ENCODE results near the gene REXO1.
"Not testable (repeated sequence)": the region's sequence is repeated elsewhere in the genome, so short reads cannot be mapped to it uniquely, and the experiment has no call there.

Gene REXO1, protein sequence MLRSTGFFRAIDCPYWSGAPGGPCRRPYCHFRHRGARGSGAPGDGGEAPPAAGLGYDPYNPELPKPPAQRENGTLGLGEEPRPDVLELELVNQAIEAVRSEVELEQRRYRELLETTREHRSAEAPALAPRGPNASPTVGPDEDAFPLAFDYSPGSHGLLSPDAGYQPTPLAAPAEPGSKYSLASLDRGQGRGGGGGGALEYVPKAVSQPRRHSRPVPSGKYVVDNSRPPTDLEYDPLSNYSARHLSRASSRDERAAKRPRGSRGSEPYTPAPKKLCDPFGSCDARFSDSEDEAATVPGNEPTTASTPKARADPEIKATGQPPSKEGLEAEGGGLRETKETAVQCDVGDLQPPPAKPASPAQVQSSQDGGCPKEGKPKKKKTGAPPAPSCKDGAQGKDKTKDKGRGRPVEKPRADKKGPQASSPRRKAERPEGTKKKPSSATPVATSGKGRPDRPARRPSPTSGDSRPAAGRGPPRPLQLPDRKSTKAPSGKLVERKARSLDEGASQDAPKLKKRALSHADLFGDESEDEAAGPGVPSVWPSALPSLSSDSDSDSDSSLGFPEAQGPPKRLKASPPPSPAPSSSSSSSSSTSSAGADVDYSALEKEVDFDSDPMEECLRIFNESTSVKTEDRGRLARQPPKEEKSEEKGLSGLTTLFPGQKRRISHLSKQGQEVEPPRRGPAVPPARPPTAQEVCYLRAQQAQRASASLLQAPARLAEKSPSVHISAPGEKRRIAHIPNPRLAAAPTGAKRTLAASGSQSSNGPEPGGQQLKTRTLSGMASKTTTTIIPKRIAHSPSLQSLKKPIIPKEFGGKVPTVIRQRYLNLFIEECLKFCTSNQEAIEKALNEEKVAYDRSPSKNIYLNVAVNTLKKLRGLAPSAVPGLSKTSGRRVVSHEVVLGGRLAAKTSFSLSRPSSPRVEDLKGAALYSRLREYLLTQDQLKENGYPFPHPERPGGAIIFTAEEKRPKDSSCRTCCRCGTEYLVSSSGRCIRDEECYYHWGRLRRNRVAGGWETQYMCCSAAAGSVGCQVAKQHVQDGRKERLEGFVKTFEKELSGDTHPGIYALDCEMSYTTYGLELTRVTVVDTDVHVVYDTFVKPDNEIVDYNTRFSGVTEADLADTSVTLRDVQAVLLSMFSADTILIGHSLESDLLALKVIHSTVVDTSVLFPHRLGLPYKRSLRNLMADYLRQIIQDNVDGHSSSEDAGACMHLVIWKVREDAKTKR

DNA sequence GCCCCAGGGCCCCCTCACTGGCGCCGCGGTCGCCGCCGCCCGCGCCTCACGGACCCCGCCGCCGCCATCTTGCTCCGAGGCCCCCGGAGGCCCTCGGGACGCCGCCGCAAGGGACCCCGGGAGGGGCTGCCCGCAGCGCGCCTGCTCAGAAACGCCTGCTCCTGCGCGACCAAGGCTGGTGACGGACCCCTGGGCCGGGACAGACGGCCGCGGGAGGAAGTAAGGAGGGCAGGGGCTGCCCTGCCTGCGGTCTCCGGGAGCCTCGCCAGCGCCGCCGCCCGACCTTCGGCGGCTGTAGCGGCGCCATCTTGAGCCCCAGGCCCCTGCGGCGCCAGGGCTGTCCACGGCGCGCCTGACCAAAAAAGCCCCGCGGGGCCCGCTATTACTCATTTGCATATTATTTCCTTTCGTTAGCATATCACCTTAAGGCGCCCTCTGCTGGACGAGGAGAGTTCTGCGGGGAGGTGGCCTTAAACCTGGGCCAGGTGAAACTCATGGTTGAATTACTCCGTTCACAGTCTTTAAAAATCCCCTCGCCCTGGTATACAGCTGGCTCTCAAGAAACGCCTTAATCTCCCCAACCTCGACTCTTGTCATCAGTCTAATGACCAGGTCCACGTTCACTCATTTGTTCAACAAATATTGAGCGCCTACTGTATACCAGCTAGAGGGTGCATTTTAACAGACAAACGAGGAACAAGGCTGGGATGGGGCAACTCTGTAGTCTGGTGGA lies at the start of gene REXO1:
TSS of gene REXO1 (minus strand) at position 85 of the 733 bp plus-strand sequence. CDS start 125 bp downstream, outside the sequence.
- DNase-seq (ENCODE audit: low spot score) = peak; percentile 93

GRCh38 chr19:1896508-1896907 lies 48.2 kb upstream of the REXO1 start:
- no peak for DNase-seq (ENCODE audit: low spot score)

GRCh38 chr19:1893791-1894190 lies 45.5 kb upstream of the REXO1 start:
- DNase-seq (ENCODE audit: low spot score) = no peak

GRCh38 chr19:1889907-1890306 lies 41.6 kb upstream of the REXO1 start:
- no peak for DNase-seq (ENCODE audit: low spot score)

GRCh38 chr19:1888385-1888784 lies 40.1 kb upstream of the REXO1 start:
- no peak for DNase-seq (ENCODE audit: low spot score)

DNA sequence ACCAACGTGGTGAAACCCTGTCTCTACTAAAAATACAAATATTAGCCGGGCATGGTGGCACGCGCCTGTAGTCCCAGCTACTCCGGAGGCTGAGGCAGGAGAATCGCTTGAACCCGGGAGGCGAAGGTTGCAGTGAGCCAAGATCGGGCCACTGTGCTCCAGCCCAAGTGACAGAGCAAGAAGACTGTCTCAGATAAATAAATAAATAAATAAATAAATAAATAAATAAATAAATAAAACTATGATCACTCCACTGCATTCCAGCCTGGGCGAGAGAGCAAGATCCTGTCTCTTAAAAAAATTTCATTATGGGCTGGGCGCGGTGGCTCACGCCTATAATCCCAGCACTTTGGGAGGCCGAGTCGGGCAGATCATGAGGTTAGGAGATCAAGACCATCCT lies 38.1 kb upstream of the REXO1 start:
- not testable (repeated sequence) for DNase-seq (ENCODE audit: low spot score)

- peak; percentile 95 for DNase-seq (ENCODE audit: low spot score)
Observed at GRCh38 chr19:1885398-1886119, 37.3 kb upstream of the REXO1 start, which contains the start of gene ABHD17A. TSS of gene ABHD17A (minus strand) at chr19:1885496. CDS start at chr19:1881566, 3,930 bp downstream.

DNA sequence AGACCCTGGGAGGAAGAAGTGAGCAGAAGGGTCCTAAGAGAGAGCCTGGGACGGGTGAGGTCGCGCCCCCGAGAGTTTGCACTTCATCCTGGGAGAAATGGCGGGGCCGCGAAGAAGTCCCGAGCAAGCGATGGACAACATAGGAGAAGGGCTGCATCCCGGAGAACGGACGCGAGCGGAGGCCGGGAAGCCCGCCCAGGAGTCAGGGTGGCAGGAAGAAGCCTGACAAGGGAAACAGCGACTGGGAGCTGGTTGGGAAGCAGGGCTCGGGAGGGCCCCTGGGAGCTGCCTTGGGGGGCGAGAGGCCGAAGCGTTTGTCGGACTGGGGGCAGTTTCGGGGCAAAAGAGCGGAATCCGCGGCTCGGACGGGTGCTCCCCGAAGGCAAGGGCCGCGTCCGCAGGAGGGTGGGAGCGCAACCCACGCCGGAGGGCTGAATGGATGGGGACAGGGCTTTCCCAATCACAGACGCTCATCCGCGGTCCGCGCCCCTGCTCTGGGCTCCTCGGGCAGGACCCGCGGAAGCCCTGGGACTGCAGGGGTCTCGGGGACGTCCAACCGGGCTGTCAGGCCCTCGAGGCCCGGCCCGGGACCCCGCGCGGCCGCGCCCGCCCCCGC lies 36.5 kb upstream of the REXO1 start:
- no peak for DNase-seq (ENCODE audit: low spot score)

GRCh38 chr19:1884291-1884718 lies 36.0 kb upstream of the REXO1 start:
- DNase-seq (ENCODE audit: low spot score) = no peak

GRCh38 chr19:1883784-1884183 lies 35.5 kb upstream of the REXO1 start:
- no peak for DNase-seq (ENCODE audit: low spot score)

- DNase-seq (ENCODE audit: low spot score) = no peak
Observed at GRCh38 chr19:1882786-1883692, 34.8 kb upstream of the REXO1 start.

- DNase-seq (ENCODE audit: low spot score) = peak; percentile 74
Observed at GRCh38 chr19:1882089-1882785, 34.0 kb upstream of the REXO1 start.

- not testable (repeated sequence) for DNase-seq (ENCODE audit: low spot score)
Observed at GRCh38 chr19:1881393-1882088, 33.3 kb upstream of the REXO1 start.

GRCh38 chr19:1880611-1881392 lies 32.5 kb upstream of the REXO1 start:
- no peak for DNase-seq (ENCODE audit: low spot score)

DNA sequence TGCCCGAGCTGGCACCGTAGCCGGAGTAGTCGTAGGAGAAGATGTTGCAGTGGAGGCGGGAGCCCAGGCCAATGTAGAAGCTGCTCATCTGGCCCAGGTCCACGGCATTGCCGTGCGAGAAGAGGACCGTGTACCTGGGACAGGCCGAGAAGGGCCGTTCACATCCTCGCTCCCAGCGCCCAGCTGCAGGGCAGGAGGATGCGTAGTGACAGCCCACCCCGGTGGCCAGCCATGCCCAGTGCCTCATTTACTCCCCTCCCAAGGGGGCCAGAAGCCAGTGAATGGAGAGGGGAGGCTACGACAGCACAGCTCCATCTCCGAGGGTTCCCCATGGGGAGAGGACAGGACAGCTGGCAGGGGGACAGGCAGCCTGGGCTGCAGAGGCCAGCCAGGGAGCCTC lies 31.7 kb upstream of the REXO1 start:
- DNase-seq (ENCODE audit: low spot score) = not testable (repeated sequence)

DNA sequence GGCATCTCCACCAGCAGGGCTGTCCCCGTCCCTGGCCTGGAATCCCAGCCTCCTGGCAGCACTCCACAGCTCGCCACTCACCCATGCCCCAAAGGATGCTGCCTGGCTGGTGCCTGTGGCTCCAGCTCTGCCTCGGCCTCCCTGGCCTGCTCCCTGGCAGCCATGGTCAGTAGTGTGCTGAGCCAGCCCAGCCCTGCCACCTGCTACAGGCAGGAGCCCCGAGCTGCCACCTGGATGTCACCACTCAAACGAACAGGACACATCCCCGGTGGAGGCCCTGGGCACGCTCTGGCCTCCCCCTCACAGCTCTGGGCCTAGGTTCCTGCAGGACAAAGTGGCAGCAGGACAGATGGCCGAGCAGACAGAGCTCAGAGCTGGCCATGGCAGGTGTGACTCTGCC lies 30.3 kb upstream of the REXO1 start:
- DNase-seq (ENCODE audit: low spot score) = not testable (repeated sequence)

DNA sequence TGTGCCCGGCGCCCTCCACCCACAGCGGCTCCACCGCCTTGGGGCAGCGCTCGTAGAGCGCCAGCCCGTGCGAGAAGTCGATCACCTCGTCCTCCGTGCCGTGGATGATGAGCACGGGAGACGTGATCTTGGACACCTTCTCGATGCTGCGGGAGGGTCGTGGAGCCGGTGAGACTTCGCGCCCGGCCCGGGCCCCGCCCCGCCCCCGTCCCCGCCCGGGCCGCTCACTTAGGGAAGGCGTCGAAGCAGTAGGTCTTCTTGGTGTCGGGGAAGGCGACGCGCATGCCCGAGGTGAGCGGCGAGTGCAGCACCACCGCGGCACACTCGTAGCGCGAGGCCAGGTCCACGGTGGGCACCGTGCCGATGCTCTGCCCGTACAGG lies 29.0 kb upstream of the REXO1 start:
- DNase-seq (ENCODE audit: low spot score) = not testable (repeated sequence)
